ENCODE data around the gene SLC12A2.

DNA sequence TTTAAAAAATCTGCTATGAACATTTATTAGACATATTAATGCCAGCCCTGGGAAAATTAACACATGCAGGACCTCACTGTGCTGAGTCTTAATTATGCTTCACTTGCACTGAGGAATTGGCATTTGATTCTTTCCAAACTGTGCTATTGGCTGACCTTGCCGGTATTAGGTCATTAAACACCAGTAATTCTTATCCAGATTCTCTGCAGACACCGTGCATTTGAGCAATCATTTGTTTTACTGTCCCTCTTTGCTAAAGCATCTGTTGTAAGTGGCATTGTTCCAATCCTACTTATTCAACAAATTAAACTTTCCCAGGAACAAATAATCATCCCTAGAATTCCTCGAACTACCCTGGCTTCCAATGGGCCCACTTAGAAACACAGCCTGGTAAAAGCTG, 145.0 kb downstream of the SLC12A2 start:
- TF ChIP-seq, protein P1, sequence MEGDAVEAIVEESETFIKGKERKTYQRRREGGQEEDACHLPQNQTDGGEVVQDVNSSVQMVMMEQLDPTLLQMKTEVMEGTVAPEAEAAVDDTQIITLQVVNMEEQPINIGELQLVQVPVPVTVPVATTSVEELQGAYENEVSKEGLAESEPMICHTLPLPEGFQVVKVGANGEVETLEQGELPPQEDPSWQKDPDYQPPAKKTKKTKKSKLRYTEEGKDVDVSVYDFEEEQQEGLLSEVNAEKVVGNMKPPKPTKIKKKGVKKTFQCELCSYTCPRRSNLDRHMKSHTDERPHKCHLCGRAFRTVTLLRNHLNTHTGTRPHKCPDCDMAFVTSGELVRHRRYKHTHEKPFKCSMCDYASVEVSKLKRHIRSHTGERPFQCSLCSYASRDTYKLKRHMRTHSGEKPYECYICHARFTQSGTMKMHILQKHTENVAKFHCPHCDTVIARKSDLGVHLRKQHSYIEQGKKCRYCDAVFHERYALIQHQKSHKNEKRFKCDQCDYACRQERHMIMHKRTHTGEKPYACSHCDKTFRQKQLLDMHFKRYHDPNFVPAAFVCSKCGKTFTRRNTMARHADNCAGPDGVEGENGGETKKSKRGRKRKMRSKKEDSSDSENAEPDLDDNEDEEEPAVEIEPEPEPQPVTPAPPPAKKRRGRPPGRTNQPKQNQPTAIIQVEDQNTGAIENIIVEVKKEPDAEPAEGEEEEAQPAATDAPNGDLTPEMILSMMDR (conservative IDR thresholded peaks at IDR 0.05 in 1 of 2, IDR thresholded peaks at IDR 0.05 in 1 of 2; ENCODE audit: extremely low read depth in 1 of 2, insufficient read depth in 1 of 2, low read depth in 1 of 2, low read length in 2 of 2): no peak
- TF ChIP-seq EZH2 (IDR thresholded peaks at IDR 0.05; ENCODE audit: borderline replicate concordance, low read length): no peak

Measured in mammary epithelial cell (primary cell).